ENCODE results near the gene SGCD.

The SGCD gene

GRCh38 chr5:156363861-156364260, 36.9 kb downstream of the SGCD start:
- no peak for DNase-seq

- no peak for DNase-seq
These were observed 39.6 kb downstream of the SGCD start for GRCh38 chr5:156366521-156366920.

GRCh38 chr5:156367597-156367996, 40.6 kb downstream of the SGCD start:
- DNase-seq: no peak

GRCh38 chr5:156375895-156376495, 49.0 kb downstream of the SGCD start:
- no peak for DNase-seq

- no peak for DNase-seq
These were observed 49.8 kb downstream of the SGCD start for GRCh38 chr5:156376751-156377150.

- DNase-seq: no peak
These were observed 51.2 kb downstream of the SGCD start for GRCh38 chr5:156378159-156378558.

GRCh38 chr5:156379206-156379605, 52.2 kb downstream of the SGCD start:
- no peak for DNase-seq

- DNase-seq: no peak
These were observed 53.9 kb downstream of the SGCD start for GRCh38 chr5:156380848-156381247.

- DNase-seq: no peak
These were observed 56.7 kb downstream of the SGCD start for GRCh38 chr5:156383510-156384265.

GRCh38 chr5:156385416-156385815, 58.5 kb downstream of the SGCD start:
- no peak for DNase-seq

- no peak for DNase-seq
These were observed 60.0 kb downstream of the SGCD start for GRCh38 chr5:156386976-156387375.

- no peak for DNase-seq
These were observed 60.4 kb downstream of the SGCD start for GRCh38 chr5:156387391-156387790.

- no peak for DNase-seq
These were observed 61.3 kb downstream of the SGCD start for GRCh38 chr5:156388233-156388632.

GRCh38 chr5:156391139-156391538, 64.2 kb downstream of the SGCD start:
- no peak for DNase-seq

GRCh38 chr5:156393980-156394379, 67.0 kb downstream of the SGCD start:
- no peak for DNase-seq

GRCh38 chr5:156394642-156395305, 67.8 kb downstream of the SGCD start:
- no peak for DNase-seq

- DNase-seq: no peak
These were observed 68.3 kb downstream of the SGCD start for GRCh38 chr5:156395306-156395675.

GRCh38 chr5:156396063-156396829, 69.3 kb downstream of the SGCD start:
- DNase-seq: no peak

- no peak for DNase-seq
These were observed 69.8 kb downstream of the SGCD start for GRCh38 chr5:156396830-156397081.

- DNase-seq: no peak
These were observed 72.4 kb downstream of the SGCD start for GRCh38 chr5:156399323-156399722.

GRCh38 chr5:156400231-156400986, 73.4 kb downstream of the SGCD start:
- no peak for DNase-seq

GRCh38 chr5:156401804-156402203, 74.8 kb downstream of the SGCD start:
- no peak for DNase-seq

- DNase-seq: no peak
These were observed 75.5 kb downstream of the SGCD start for GRCh38 chr5:156402387-156402921.

Measured in GDM1 (cell line).